ENCODE results near the gene PTPRN2.
"Not testable (repeated sequence)": the region's sequence is repeated elsewhere in the genome, so short reads cannot be mapped to it uniquely, and the experiment has no call there.

Gene PTPRN2

GRCh38 chr7:158315881-158316280 lies 271.7 kb downstream of the PTPRN2 start:
- no peak for DNase-seq

- DNase-seq = no peak
Observed at GRCh38 chr7:158315326-158315725, 272.3 kb downstream of the PTPRN2 start.

- no peak for DNase-seq
Observed at GRCh38 chr7:158314394-158314793, 273.2 kb downstream of the PTPRN2 start.

- no peak for DNase-seq
Observed at GRCh38 chr7:158313931-158314330, 273.7 kb downstream of the PTPRN2 start.

- DNase-seq = no peak
Observed at GRCh38 chr7:158312789-158313188, 274.8 kb downstream of the PTPRN2 start.

- no peak for DNase-seq
Observed at GRCh38 chr7:158311791-158312190, 275.8 kb downstream of the PTPRN2 start.

- DNase-seq = no peak
Observed at GRCh38 chr7:158310924-158311666, 276.5 kb downstream of the PTPRN2 start.

DNA sequence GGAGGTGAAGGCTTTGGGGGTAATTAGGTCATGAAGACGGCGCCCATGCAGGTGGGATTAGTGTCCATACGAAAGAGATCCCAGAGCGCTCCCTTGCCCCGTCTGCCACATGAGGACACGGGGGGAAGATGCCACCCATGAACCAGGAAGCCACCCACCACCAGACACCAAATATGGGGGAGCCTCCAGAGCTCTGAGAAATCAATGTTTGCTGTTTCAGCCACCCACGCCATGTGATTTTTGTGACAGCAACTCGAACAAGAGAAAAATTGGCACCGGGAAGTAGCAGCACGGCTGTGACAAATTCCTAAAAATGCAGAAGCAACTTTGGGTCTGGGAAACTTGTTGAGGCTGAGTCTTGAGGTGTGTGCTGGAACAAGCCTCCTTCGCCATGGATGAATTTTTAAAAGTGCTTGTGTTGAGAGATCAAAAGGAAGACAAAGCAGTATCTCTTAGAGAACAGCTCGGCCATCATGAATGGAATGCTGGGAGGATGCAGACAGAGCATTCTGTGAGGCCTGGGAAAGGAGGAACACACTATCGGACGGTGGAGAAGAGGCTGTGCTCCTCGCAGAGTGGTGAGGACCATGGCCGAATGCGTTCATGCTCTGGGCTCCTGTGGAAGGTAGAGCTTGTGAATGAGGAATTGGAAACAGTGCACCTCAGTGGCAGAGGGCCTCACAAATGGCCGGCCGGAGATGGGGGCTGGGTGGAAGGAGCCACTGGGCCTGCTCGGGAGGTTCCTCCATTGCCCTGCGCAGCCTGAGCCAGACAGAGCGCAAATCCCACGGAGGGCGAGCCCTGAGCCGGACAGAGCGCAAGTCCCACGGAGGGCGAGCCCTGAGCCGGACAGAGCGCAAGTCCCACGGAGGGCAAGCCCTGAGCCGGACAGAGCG lies 277.5 kb downstream of the PTPRN2 start:
- DNase-seq = no peak

- no peak for DNase-seq
Observed at GRCh38 chr7:158308001-158308400, 279.6 kb downstream of the PTPRN2 start.

- not testable (repeated sequence) for DNase-seq
Observed at GRCh38 chr7:158304072-158304471, 283.6 kb downstream of the PTPRN2 start.

GRCh38 chr7:158303121-158303520 lies 284.5 kb downstream of the PTPRN2 start:
- DNase-seq = no peak

- no peak for DNase-seq
Observed at GRCh38 chr7:158302274-158303070, 285.2 kb downstream of the PTPRN2 start.

DNA sequence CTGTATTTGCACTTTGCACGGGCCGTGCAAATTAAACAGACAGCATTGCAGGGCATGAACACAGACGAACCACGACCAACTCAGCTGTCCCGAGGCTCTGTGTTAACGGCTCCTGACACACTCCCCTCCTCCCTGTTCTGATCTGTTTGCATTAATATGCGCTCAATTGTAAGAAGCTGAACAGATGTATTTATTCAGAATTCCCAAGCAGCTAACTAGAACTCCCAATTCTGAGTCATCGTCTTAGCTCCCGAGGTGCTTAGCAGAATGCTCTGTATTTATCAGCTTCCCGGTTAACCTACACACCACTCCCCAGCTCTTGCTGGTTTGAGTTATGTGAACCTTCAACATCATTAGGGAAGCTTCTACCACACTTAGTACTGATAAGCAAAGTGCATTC lies 286.4 kb downstream of the PTPRN2 start:
- no peak for DNase-seq

DNA sequence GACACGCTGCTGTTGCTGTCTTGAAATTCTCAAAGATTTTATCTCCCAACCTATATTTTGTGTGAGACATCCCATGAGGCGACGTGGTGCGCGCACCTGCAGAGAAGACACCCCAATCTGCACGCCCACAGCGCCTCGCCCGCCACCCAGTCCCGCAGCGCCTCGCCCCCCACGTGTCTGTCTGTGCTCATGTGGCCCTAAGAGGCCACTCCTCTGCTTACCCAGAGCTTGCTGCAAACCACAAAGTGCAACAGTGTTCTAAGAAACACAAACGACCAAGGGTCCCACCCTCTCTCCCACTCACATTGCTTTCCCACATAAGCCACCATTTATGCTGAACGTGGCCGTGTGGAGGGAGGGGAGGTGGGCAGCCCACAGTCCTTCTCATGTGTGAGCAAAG lies 287.2 kb downstream of the PTPRN2 start:
- DNase-seq = no peak

- DNase-seq = no peak
Observed at GRCh38 chr7:158299607-158300006, 288.0 kb downstream of the PTPRN2 start.

GRCh38 chr7:158296798-158297104 lies 290.9 kb downstream of the PTPRN2 start:
- DNase-seq = no peak

GRCh38 chr7:158295966-158296797 lies 291.4 kb downstream of the PTPRN2 start:
- DNase-seq = no peak

DNA sequence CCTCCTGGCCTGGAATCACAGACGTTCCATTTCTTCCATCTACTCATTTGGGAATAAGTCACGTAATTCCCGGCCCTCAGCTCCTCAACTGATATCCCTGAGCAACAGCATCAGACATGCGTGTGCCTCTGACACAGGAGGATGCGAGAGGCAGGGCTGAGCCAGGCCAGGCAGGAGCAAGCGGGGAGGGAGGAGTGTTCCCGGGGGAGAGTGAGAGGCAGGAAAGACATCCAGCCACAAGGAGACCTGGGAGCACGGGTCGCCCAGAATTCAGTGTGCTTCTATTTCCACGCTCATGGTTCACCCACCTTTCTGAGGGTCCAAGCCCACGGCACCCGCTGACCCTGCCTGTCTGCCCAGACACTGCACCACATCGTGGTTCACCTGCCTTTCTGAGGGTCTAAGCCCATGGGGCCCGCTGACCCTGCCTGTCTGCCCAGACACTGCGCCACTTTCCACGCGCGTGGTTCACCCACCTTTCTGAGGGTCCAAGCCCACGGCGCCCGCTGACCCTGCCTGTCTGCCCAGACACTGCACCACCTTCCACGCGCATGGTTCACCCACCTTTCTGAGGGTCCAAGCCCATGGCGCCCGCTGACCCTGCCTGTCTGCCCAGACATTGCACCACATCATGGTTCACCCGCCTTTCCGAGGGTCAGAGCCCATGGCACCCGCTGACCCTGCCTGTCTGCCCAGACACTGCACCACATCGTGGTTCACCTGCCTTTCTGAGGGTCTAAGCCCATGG lies 293.0 kb downstream of the PTPRN2 start:
- DNase-seq = not testable (repeated sequence)

DNA sequence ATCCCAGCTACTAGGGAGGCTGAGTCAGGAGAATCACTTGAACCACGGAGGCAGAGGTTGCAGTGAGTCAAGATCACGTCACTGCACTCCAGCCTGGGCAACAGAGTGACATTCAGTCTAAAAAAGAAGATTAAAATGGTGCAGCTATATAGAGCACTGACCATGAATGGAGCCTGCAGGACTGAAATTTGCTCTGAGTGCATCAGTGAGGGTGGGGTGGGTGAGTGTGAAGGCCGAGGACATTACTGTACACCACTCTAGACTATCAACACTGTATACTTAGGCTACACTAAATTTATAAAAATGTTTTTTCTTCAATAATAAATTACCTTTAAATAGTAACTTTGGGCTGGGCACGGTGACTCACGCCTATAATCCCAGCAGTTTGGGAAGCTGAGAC lies 294.7 kb downstream of the PTPRN2 start:
- DNase-seq = no peak

DNA sequence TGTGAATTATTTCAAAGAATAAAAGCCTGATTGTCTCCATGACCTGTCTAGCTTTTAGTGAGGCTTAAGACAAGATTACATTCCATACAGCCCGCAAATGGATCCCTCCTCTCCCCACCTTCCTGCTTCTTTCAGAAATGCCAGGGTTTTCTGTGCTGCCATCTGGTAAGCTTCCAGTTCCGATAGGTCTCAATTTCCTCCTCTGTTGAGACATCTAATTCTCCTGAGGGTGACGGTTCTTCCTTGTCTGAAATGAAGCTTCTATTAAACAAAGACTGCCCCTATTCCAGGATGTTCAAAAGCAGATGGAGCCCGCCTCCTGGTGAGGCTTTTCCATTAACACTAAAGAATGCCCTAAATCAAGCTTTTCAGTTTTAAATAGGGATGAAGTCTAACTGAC lies 295.6 kb downstream of the PTPRN2 start:
- DNase-seq = no peak

DNA sequence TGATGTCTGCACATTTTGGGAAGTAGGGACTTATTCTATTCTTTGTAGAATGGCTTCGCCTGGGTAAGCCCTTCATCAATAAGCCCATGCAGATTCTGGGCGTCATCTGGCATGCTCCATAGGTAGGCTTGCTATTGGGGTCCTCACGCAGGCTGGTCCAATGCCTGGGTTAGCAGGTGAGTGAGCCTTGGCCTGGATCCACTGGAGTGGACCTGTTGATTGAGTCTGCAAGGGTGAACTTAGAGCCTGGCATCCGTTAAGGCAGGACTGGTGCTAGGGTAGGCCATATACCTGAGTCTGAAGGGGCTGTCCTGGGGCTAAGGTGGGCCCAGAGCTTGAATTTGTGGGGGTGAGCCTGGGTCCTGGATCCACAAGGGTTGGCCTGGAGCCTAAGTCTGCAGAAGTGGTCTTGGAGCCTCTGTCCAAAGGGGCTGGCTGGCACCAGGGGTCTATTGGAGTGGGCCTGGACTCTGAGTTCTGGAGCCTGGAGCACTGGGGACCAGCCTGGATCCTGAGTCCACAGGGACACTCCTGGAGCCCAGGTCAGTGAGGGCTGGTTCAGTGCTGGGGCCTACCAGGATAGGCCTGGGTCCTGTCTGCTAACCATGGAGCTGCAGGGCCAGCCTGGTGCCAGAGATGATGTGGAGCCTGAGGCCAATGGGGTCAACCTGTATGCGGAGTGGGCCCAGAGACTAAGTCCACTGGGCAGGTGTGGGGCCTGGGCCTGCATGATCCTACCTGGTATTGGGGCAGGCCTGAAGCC lies 297.7 kb downstream of the PTPRN2 start:
- DNase-seq = no peak
